Adrenal gland (tissue), 12 donors: ENCODE data around the gene MRPS24. TPM values are rescaled to one million over a fixed set of nuclear protein-coding genes. Genes with fewer than 3 reads are reported as not detected.
"Not testable (repeated sequence)": the region's sequence is repeated elsewhere in the genome, so short reads cannot be mapped to it uniquely, and the experiment has no call there.

Experiments used
- DNase-seq, 7 donors: peaks; one replicate each; pipeline ENCODE4 v3.0.0-alpha.2; 2019 to 2020
- H3K27ac ChIP-seq, 5 donors: fragments of 200-600 bp; sonication (generic) in 4 of 5; 1 replicate in 3 of 5; 2 replicates in 2 of 5; pipeline versions ENCODE4 v1.5.1 to v1.8.0; 2016 to 2020; ENCODE audit warnings: mild to moderate bottlenecking in 1 of 5
- H3K27me3 ChIP-seq: fragments of 200-600 bp; 2 replicates; pipeline ENCODE4 v1.8.0; 2021
- H3K36me3 ChIP-seq, 2 donors: fragments of 200-600 bp; replicated peaks in 1 of 2; 1 replicate in 1 of 2; 2 replicates in 1 of 2; pipeline versions ENCODE4 v1.5.1 to v1.8.0; 2018 to 2022
- H3K4me1 ChIP-seq, 2 donors: fragments of 200-600 bp; replicated peaks in 1 of 2; 1 replicate in 1 of 2; 2 replicates in 1 of 2; pipeline versions ENCODE4 v1.5.1 to v1.8.0; 2018 to 2021
- H3K4me3 ChIP-seq, 4 donors: fragments of 200-600 bp; sonication (generic) in 3 of 4; one replicate each; pipeline ENCODE4 v1.5.1; 2016 to 2018
- H3K9me3 ChIP-seq, 3 donors: fragments of 200-600 bp; sonication (generic) in 1 of 3; replicated peaks in 1 of 3; 1 replicate in 2 of 3; 2 replicates in 1 of 3; pipeline versions ENCODE4 v1.5.1 to v1.8.0; 2016 to 2021
- POLR2A ChIP-seq, 2 donors: fragments of 450-650 bp; IDR thresholded peaks; one replicate each; pipeline ENCODE4 v1.6.1; 2017; ENCODE audit warnings: antibody characterized with exemption in 2 of 2, mild to moderate bottlenecking in 2 of 2, moderate library complexity in 1 of 2
- whole genome bisulfite sequencing, 4 donors: extraction: QIAGEN DNeasy Blood & Tissue Kit in 2 of 4; methylation state at CpG; one replicate each; pipeline versions ENCODE4 v1.1.5 to v1.1.7; 2013 to 2017; 5-methylcytosine and 5-hydroxymethylcytosine counted together
- intact Hi-C, 2 donors: fragments of 100-400 bp; cut with DNase I; formaldehyde crosslinking; loops; one replicate each; pipeline versions ENCODE4 v1.14.1 to v1.15.0; 2022 to 2023
- polyA plus RNA-seq, 3 donors: library from polyadenylated mRNA; stranded (reverse); fragments of 200-250 nt in 2 of 3; fragments of 350-450 nt in 1 of 3; fragmentation: Illumina TruSeq in 1 of 3; extraction: RNeasy Lipid Tissue Mini Kit (QIAGEN cat#74804) in 1 of 3; gene quantifications; one replicate each; pipeline ENCODE4 v1.2.3, GENCODE V29; 2013 to 2014
- small RNA-seq, 2 donors: library from RNA; depleted of rRNA; stranded (forward); fragments of <200 nt; gene quantifications; one replicate each; pipeline ENCODE3, GENCODE V24; 2016
- total RNA-seq, 9 donors: library from RNA; depleted of rRNA in 4 of 9; stranded (reverse); fragments of >200 nt in 4 of 9; fragments of 120-200 nt in 1 of 9; fragmentation: NEBNext Ultra II Directional in 1 of 9; extraction: Animal tissue kit (Norgen Biotek cat#: 25700) in 1 of 9; gene quantifications; one replicate each; pipeline versions ENCODE4 v1.1.0 to v1.2.4, GENCODE V29; 2013 to 2023
- TF ChIP-seq, protein P1 (sequence below), 6 experiments: fragments of 450-650 bp in 4 of 6; fragments of 200-600 bp in 2 of 6; sonication (generic) in 1 of 6; IDR thresholded peaks; 1 replicate in 5 of 6; 2 replicates in 1 of 6; pipeline versions ENCODE4 v1.5.1 to v1.8.0; 2016 to 2021; ENCODE audit warnings: antibody characterized with exemption in 6 of 6, mild to moderate bottlenecking in 2 of 6, moderate library complexity in 1 of 6
- donor health status: healthy with polysubstance abuse.
- donor health status: Bipolar disorder and iron deficiency.
- donor health status: DM: yes; HTN: yes; CAD: no.
- donor health status: DM: no; HTN: no; CAD: no.
- donor health status: DM: no; HTN: no; CAD: no.
- donor health status: DM: yes; HTN: yes; CAD: no.

MRPS24 gene
- total and polyA plus RNA-seq, 12 donors: 72.5 to 356 (median 195) TPM

DNA sequence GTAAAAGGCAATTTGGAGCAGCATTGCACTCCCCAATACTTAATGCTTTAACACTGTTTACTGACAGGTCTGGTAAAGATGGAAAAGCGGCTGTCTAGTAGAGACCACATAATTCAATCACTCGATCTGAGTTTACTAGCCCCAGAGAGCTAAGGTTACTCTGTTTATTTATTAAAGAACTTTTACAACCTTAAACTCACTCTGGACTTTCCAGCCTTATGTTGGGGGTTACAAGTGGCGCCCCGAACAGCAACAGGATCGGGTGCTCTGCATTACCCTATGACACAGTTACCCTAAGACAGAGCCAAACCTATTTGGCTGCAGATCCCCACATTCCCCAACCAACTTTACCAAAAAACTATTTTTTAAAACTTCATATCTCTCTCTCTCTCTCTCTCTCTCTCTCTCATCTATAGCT is 43.9 kb downstream of the MRPS24 start:
- Histone ChIP-seq H3K4me1 (no peaks in the 10 kb centered on the region), H3K36me3 (no peaks in the 10 kb centered on the region), H3K27me3 (peaks cover 4% of the 10 kb centered on the region), H3K27ac (no peak overlapping the region), H3K4me3 (no peak overlapping the region), H3K9me3 (peaks cover 0 to under 1% (median 0%) of the 10 kb centered on the region in 3 donors)
- intact Hi-C loops: no loop called here
- TF ChIP-seq, protein P1, sequence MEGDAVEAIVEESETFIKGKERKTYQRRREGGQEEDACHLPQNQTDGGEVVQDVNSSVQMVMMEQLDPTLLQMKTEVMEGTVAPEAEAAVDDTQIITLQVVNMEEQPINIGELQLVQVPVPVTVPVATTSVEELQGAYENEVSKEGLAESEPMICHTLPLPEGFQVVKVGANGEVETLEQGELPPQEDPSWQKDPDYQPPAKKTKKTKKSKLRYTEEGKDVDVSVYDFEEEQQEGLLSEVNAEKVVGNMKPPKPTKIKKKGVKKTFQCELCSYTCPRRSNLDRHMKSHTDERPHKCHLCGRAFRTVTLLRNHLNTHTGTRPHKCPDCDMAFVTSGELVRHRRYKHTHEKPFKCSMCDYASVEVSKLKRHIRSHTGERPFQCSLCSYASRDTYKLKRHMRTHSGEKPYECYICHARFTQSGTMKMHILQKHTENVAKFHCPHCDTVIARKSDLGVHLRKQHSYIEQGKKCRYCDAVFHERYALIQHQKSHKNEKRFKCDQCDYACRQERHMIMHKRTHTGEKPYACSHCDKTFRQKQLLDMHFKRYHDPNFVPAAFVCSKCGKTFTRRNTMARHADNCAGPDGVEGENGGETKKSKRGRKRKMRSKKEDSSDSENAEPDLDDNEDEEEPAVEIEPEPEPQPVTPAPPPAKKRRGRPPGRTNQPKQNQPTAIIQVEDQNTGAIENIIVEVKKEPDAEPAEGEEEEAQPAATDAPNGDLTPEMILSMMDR (IDR thresholded peaks at IDR 0.05): no peak
- 64 to 75% (median 72%) methylated on average over 5 of the region's 5 CpGs for WGBS, 4 donors
- no peak for DNase-seq

DNA sequence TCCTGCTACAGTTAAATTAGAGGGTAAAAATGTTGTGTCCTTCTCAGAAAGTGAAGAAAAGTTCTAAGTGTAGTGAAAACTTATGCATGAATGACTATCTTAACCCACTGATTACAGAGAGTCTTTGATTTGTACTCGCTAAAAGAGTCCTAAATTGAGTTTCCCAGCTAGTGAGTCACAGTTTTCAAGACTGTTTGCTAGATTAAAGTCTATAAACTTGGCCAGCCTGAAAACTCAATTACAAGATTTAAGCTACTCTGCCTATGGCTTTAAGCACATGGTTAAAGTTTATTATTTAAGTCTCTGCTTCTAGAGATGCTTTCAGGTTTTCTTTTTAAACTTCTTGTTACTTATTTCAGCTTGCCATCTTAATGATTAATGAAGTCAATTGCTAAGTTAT is 44.4 kb downstream of the MRPS24 start:
- Histone ChIP-seq H3K9me3 (no peaks in the 10 kb centered on the region), H3K4me3 (no peak overlapping the region), H3K36me3 (no peaks in the 10 kb centered on the region), H3K27me3 (peaks cover under 1% of the 10 kb centered on the region), H3K4me1 (no peaks in the 10 kb centered on the region), H3K27ac (no peak overlapping the region)
- intact Hi-C loops: no loop called here
- 30 to 38% (median 36%) methylated on average over 1 of the region's 1 CpG for WGBS, 4 donors
- DNase-seq: no peak
- TF ChIP-seq, protein P1 (IDR thresholded peaks at IDR 0.05): no peak
- TF ChIP-seq POLR2A (IDR thresholded peaks at IDR 0.05): no peak

DNA sequence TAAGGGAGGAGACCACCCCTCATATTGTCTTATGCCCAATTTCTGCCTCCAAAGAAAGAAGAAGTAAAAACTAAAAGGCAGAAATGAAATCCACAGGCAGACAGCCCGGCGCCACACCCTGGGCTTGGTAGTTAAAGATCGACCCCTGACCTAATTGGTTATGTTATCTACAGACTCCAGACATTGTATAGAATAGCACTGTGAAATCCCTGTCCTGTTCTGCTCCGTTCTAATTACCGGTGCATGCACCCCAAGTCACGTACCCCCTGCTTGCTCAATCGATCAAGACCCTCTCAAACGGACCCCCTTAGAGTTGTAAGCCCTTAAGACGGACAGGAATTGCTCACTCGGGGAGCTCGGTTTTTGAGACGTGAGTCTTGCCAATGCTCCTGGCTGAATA is 44.8 kb downstream of the MRPS24 start:
- not testable (repeated sequence) for DNase-seq, H3K27me3 ChIP-seq

DNA sequence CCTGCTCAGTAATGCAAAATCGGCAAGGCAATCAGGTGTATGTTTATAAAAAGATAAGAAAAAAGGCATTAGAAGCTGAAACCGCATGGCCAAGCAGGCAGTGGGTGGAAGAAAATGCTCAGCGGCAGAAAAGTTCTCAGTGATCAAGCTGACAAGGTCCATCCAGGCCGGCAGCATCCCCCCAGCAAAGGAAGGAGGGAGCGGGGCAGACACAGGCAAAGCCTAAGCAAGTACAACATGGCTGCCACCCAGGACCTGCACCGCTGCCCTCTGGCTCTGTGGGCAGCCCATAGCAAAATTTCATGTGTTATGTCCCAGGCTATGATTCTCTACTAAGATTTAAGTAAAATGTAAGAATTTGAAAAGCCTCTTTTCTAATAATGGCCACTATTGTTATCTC is 45.4 kb downstream of the MRPS24 start:
- H3K4me1 ChIP-seq: no peaks in the 10 kb centered on the region
- H3K36me3 ChIP-seq: no peaks in the 10 kb centered on the region
- DNase-seq: no peak
- no peaks in the 10 kb centered on the region for H3K27me3 ChIP-seq
- intact Hi-C loops: no loop called here
- no peak for TF ChIP-seq POLR2A (IDR thresholded peaks at IDR 0.05)
- TF ChIP-seq, protein P1 (IDR thresholded peaks at IDR 0.05): no peak
- H3K4me3 ChIP-seq: no peak overlapping the region
- no peak overlapping the region for H3K27ac ChIP-seq
- no peaks in the 10 kb centered on the region for H3K9me3 ChIP-seq
- WGBS, 4 donors: 80 to 83% (median 82%) methylated on average over 6 of the region's 6 CpGs

More for the DNA sequence above, 44.8 kb downstream of the MRPS24 start:
- H3K4me1 ChIP-seq, H3K36me3 ChIP-seq, H3K27ac ChIP-seq, intact Hi-C loops, H3K9me3 ChIP-seq, H3K4me3 ChIP-seq: not testable (repeated sequence)
- 68 to 83% (median 78%) methylated on average over 11 to 12 of the region's 12 CpGs for WGBS, 4 donors

DNA sequence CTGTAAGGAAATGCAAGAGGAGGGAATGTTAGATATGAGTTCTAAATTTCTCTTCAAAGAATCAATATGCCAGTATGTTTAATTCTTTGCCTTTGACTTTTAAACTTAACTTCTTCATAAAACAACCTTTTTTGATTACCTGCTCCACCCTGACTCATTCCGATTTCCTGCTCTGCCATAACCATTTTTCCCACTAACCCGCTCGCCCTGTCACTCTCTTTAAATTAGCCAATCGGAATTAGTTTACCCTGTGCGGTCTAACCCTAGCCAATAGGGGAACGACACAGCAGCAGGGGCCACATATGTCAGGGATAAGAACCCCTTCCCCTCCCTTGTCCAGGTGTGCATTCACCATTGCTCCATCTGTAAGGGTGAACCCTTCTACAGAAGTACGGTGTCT is 45.9 kb downstream of the MRPS24 start:
- H3K27ac ChIP-seq, DNase-seq, H3K4me3 ChIP-seq, H3K9me3 ChIP-seq, H3K27me3 ChIP-seq, H3K36me3 ChIP-seq, H3K4me1 ChIP-seq, intact Hi-C loops: not testable (repeated sequence)
- 88 to 93% (median 91%) methylated on average over 7 of the region's 7 CpGs for WGBS, 4 donors

Small RNAs within 50 kb of the gene (small RNA-seq; reads per million reads assigned to genes)
- 0.08 to 0.24 reads per million in 2 donors for gene MRPS24

Other genes starting within 250 kb of the MRPS24 start
- gene COA1, start 140.0 kb downstream of the MRPS24 start, total RNA-seq: 10 to 100 TPM; 19.0 to 60.0 (median 40.4) TPM
- gene COA1, start 140.0 kb downstream of the MRPS24 start, polyA plus RNA-seq: 10 to 100 TPM; 24.2 to 52.2 (median 31.1) TPM
- gene BLVRA, start 110.8 kb downstream of the MRPS24 start, total RNA-seq: 10 to 100 TPM in 8 of 9 donors, 1 to 10 TPM in 1; 7.7 to 55.8 (median 36.1) TPM
- gene BLVRA, start 110.8 kb downstream of the MRPS24 start, polyA plus RNA-seq: 10 to 100 TPM; 35.6 to 56.3 (median 36.8) TPM
- gene URGCP, start 37.1 kb upstream of the MRPS24 start, total RNA-seq: 100 to 1,000 TPM in 1 of 9 donors, 10 to 100 TPM in 8; 53.8 to 103 (median 68.9) TPM
- 10 to 100 TPM; 60.5 to 76.7 (median 61.9) TPM for gene URGCP, start 37.1 kb upstream of the MRPS24 start, polyA plus RNA-seq
- gene UBE2D4, start 56.9 kb upstream of the MRPS24 start, total RNA-seq: 10 to 100 TPM; 29.1 to 76.8 (median 42.0) TPM
- 10 to 100 TPM; 32.0 to 45.4 (median 33.1) TPM for gene UBE2D4, start 56.9 kb upstream of the MRPS24 start, polyA plus RNA-seq
- under 1 TPM in 2 of 9 donors, not detected in 7; 0.06 to 0.19 TPM for gene SPDYE1, start 128.4 kb upstream of the MRPS24 start, total RNA-seq
- not detected for gene SPDYE1, start 128.4 kb upstream of the MRPS24 start, polyA plus RNA-seq
- gene DBNL, start 175.2 kb upstream of the MRPS24 start, total RNA-seq: 100 to 1,000 TPM in 2 of 9 donors, 10 to 100 TPM in 7; 71.7 to 145 (median 83.1) TPM
- 10 to 100 TPM; 46.2 to 74.0 (median 66.1) TPM for gene DBNL, start 175.2 kb upstream of the MRPS24 start, polyA plus RNA-seq
- 10 to 100 TPM in 2 of 9 donors, 1 to 10 TPM in 6, under 1 TPM in 1; 0.76 to 30.1 (median 5.5) TPM for gene PGAM2, start 196.1 kb upstream of the MRPS24 start, total RNA-seq
- gene PGAM2, start 196.1 kb upstream of the MRPS24 start, polyA plus RNA-seq: 10 to 100 TPM in 2 of 3 donors, 1 to 10 TPM in 1; 2.3 to 20.4 (median 15.8) TPM
- gene POLM, start 213.0 kb upstream of the MRPS24 start, total RNA-seq: 10 to 100 TPM in 8 of 9 donors, 1 to 10 TPM in 1; 8.6 to 51.8 (median 28.1) TPM
- 10 to 100 TPM in 2 of 3 donors, 1 to 10 TPM in 1; 5.4 to 38.5 (median 21.9) TPM for gene POLM, start 213.0 kb upstream of the MRPS24 start, polyA plus RNA-seq
- gene AEBP1, start 234.8 kb upstream of the MRPS24 start, total RNA-seq: 100 to 1,000 TPM in 6 of 9 donors, 10 to 100 TPM in 2, 1 to 10 TPM in 1; 5.4 to 292 (median 121) TPM
- 100 to 1,000 TPM in 2 of 3 donors, 10 to 100 TPM in 1; 41.2 to 198 (median 155) TPM for gene AEBP1, start 234.8 kb upstream of the MRPS24 start, polyA plus RNA-seq